Sigmoid colon (tissue), 3 donors: ENCODE results near the gene CCDC17.
"Not testable (repeated sequence)": the region's sequence is repeated elsewhere in the genome, so short reads cannot be mapped to it uniquely, and the experiment has no call there.

Experiments used
- CTCF ChIP-seq, 4 experiments: fragments of 450-650 bp in 3 of 4; fragments of 200-600 bp in 1 of 4; IDR thresholded peaks; one replicate each; pipeline ENCODE4 v1.5.1; 2016 to 2019; ENCODE audit warnings: antibody characterized with exemption in 4 of 4, mild to moderate bottlenecking in 3 of 4, moderate library complexity in 2 of 4
- POLR2A ChIP-seq, 2 donors: fragments of 450-650 bp; IDR thresholded peaks; one replicate each; pipeline ENCODE4 v1.6.1; 2016; ENCODE audit warnings: antibody characterized with exemption in 2 of 2, mild to moderate bottlenecking in 2 of 2, moderate library complexity in 2 of 2

- TF ChIP-seq CTCF, POLR2A (IDR thresholded peaks at IDR 0.05): not testable (repeated sequence)
Measured at GRCh38 chr1:45596765-45597164, 27.1 kb downstream of the CCDC17 start.
